Suprapubic skin (tissue), 4 donors: ENCODE results near the gene BCL11A. TPM values are rescaled to one million over a fixed set of nuclear protein-coding genes. Genes with fewer than 3 reads are reported as not detected.

Experiments used
- DNase-seq, 2 donors: peaks; one replicate each; pipeline ENCODE4 v3.0.0-alpha.2; 2019; ENCODE audit warnings: low spot score in 2 of 2
- H3K27ac ChIP-seq: fragments of 200-600 bp; sonication (generic); one replicate; pipeline ENCODE4 v1.5.1; 2019
- H3K27me3 ChIP-seq: fragments of 200-600 bp; sonication (generic); one replicate; pipeline ENCODE4 v1.5.1; 2019
- H3K36me3 ChIP-seq: fragments of 200-600 bp; sonication (generic); one replicate; pipeline ENCODE4 v1.5.1; 2019
- H3K4me1 ChIP-seq: fragments of 200-600 bp; sonication (generic); one replicate; pipeline ENCODE4 v1.5.1; 2019
- H3K4me3 ChIP-seq: fragments of 200-600 bp; sonication (generic); one replicate; pipeline ENCODE4 v1.5.1; 2019; ENCODE audit warnings: mild to moderate bottlenecking
- H3K9me3 ChIP-seq: fragments of 200-600 bp; sonication (generic); one replicate; pipeline ENCODE4 v1.5.1; 2019
- EP300 ChIP-seq: sonication (generic); formaldehyde crosslinking; IDR thresholded peaks from one replicate; pipeline ENCODE4 v1.6.1; 2017; ENCODE audit warnings: antibody characterized with exemption
- POLR2A ChIP-seq, 2 donors: fragments of 450-650 bp; IDR thresholded peaks; one replicate each; pipeline ENCODE4 v1.6.1; 2017; ENCODE audit warnings: antibody characterized with exemption in 2 of 2, mild to moderate bottlenecking in 2 of 2, moderate library complexity in 2 of 2
- POLR2AphosphoS5 ChIP-seq, 3 donors: sonication (generic); formaldehyde crosslinking; IDR thresholded peaks; one replicate each; pipeline ENCODE4 v1.6.1; 2017; ENCODE audit warnings: antibody characterized with exemption in 3 of 3
- WGBS: methylation state at CpG from one replicate; pipeline ENCODE4 v1.1.5; 2018; 5-methylcytosine and 5-hydroxymethylcytosine counted together
- total RNA-seq, 4 donors: library from RNA; depleted of rRNA; stranded (reverse); fragments of >200 nt; gene quantifications; one replicate each; pipeline ENCODE4 v1.1.0, GENCODE V29; 2016
- TF ChIP-seq, protein P1 (sequence below), 2 donors: fragments of 200-600 bp in 1 of 2; fragments of 450-650 bp in 1 of 2; sonication (generic) in 1 of 2; IDR thresholded peaks; one replicate each; pipeline ENCODE4 v1.5.1; 2016 to 2019; ENCODE audit warnings: antibody characterized with exemption in 2 of 2, mild to moderate bottlenecking in 1 of 2, moderate library complexity in 1 of 2

BCL11A gene
- total RNA-seq, 4 donors from 2014 or later, result 67.1 to 222 (median 113) TPM

GRCh38 chr2:60596411-60596810, 43.0 kb upstream of the BCL11A start:
- H3K27ac ChIP-seq, result no peak overlapping the region
- H3K36me3 ChIP-seq, result no peaks in the 10 kb centered on the region
- 96% methylated on average over 2 of the region's 2 CpGs for WGBS
- no peak for DNase-seq
- no peaks in the 10 kb centered on the region for H3K4me1 ChIP-seq
- no peak overlapping the region for H3K4me3 ChIP-seq
- H3K9me3 ChIP-seq, result peaks cover 3% of the 10 kb centered on the region
- H3K27me3 ChIP-seq, result no peaks in the 10 kb centered on the region
- no peak for TF ChIP-seq POLR2AphosphoS5 (IDR thresholded peaks at IDR 0.05)
- no peak for TF ChIP-seq EP300
- TF ChIP-seq, protein P1, sequence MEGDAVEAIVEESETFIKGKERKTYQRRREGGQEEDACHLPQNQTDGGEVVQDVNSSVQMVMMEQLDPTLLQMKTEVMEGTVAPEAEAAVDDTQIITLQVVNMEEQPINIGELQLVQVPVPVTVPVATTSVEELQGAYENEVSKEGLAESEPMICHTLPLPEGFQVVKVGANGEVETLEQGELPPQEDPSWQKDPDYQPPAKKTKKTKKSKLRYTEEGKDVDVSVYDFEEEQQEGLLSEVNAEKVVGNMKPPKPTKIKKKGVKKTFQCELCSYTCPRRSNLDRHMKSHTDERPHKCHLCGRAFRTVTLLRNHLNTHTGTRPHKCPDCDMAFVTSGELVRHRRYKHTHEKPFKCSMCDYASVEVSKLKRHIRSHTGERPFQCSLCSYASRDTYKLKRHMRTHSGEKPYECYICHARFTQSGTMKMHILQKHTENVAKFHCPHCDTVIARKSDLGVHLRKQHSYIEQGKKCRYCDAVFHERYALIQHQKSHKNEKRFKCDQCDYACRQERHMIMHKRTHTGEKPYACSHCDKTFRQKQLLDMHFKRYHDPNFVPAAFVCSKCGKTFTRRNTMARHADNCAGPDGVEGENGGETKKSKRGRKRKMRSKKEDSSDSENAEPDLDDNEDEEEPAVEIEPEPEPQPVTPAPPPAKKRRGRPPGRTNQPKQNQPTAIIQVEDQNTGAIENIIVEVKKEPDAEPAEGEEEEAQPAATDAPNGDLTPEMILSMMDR (IDR thresholded peaks at IDR 0.05), result no peak
- no peak for TF ChIP-seq POLR2A (IDR thresholded peaks at IDR 0.05)

DNA sequence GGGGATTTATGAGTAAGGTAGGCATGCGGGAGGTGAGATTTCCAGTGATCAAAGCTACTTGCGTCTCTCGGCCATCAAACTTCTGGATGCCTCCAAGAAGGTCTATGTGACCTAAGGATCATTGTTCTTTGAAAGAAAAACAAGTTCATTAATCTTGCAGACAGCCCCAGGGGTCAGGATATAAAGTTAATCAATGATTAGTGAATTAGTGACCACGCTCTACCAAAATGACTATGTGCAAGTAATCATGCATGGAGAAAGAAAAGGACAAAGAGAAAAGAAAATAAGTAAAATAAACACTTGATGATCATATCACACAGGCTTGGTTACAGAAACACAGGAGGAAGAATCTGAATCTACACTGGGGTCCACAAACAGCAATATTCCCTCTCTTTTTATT, 42.5 kb upstream of the BCL11A start:
- no peaks in the 10 kb centered on the region for H3K36me3 ChIP-seq
- no peak overlapping the region for H3K27ac ChIP-seq
- H3K4me1 ChIP-seq, result no peaks in the 10 kb centered on the region
- no peak for DNase-seq
- TF ChIP-seq, protein P1 (IDR thresholded peaks at IDR 0.05), result no peak
- TF ChIP-seq EP300, result no peak
- no peak for TF ChIP-seq POLR2AphosphoS5 (IDR thresholded peaks at IDR 0.05)
- no peak for TF ChIP-seq POLR2A (IDR thresholded peaks at IDR 0.05)
- no peak overlapping the region for H3K4me3 ChIP-seq
- WGBS, result 86% methylated on average over 4 of the region's 4 CpGs
- H3K9me3 ChIP-seq, result peaks cover 3% of the 10 kb centered on the region
- no peaks in the 10 kb centered on the region for H3K27me3 ChIP-seq

DNA sequence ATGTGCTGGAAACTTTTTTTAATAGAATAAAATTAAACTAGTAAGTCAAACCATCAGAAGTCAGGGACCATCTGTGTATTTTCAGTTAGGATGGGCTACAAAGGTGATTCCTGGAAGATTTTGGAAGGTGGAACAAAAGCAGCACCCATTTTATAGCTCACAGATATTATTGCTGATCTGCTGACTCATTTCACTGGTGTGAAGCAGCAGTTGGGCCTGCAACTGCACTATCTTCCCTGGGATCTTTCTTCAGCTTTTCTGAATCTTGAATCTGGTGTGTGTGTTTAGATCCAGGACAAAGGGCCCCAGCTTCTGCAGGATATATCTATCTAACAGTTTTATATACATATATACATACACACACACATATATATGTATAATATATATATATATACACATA, 35.6 kb upstream of the BCL11A start:
- Histone ChIP-seq H3K27ac (no peak overlapping the region), H3K4me1 (no peaks in the 10 kb centered on the region), H3K4me3 (no peak overlapping the region), H3K9me3 (peaks cover 3% of the 10 kb centered on the region), H3K27me3 (peaks cover 4% of the 10 kb centered on the region), H3K36me3 (no peaks in the 10 kb centered on the region)
- no peak for TF ChIP-seq POLR2AphosphoS5 (IDR thresholded peaks at IDR 0.05)
- no peak for DNase-seq

DNA sequence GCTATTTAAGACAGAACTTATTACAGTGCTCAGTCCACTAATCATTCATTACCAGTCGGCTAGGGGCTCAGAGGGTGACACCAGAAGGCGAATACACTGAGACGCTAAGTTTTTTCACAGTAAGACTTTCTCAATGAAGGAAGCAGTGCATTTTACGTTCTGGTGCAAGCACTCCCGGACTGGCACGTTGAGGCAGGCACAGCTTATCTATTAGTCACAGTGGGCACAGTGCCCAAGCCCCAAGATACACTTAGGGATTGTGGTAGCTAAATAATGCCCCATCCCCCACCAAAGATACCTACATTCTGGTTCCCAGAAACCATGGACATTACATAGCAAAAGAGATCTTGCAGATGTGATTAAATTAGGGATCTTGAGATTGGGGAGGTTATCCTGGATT, 32.6 kb upstream of the BCL11A start:
- TF ChIP-seq, protein P1 (IDR thresholded peaks at IDR 0.05), result no peak
- TF ChIP-seq POLR2A (IDR thresholded peaks at IDR 0.05) (no peak), EP300 (no peak), POLR2AphosphoS5 (IDR thresholded peaks at IDR 0.05) (no peak)
- H3K27me3 ChIP-seq, result peaks cover 14% of the 10 kb centered on the region
- DNase-seq, result no peak
- peaks cover 9% of the 10 kb centered on the region for H3K4me1 ChIP-seq
- H3K9me3 ChIP-seq, result no peaks in the 10 kb centered on the region
- H3K27ac ChIP-seq, result no peak overlapping the region
- no peak overlapping the region for H3K4me3 ChIP-seq
- no peaks in the 10 kb centered on the region for H3K36me3 ChIP-seq
- WGBS, result 62% methylated on average over 6 of the region's 6 CpGs

DNA sequence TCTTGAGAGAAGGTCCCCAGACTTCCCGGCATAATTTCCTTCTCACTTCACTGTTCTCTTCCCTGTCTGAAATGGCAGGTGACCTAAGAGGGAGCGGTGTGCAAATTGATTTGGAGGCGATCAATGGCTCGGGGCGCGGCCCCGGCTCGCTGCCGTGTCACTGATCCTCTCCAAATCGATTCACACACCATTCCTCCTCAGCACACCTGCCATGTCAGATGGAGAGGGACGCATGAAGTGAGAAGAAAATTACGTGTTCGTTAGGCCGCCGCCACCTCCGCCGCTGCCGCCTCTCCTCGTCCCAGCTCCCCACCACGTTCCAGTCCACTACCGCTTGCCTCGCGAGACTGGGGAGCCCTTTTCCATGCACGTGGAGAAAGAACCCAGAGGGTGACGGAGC, 31.8 kb upstream of the BCL11A start:
- peaks cover 9% of the 10 kb centered on the region for H3K4me1 ChIP-seq
- no peaks in the 10 kb centered on the region for H3K9me3 ChIP-seq
- H3K27ac ChIP-seq, result no peak overlapping the region
- 95% methylated on average over 25 of the region's 25 CpGs for WGBS
- H3K27me3 ChIP-seq, result peaks cover 14% of the 10 kb centered on the region
- TF ChIP-seq POLR2A (IDR thresholded peaks at IDR 0.05) (no peak), POLR2AphosphoS5 (IDR thresholded peaks at IDR 0.05) (no peak), EP300 (no peak)
- TF ChIP-seq, protein P1 (IDR thresholded peaks at IDR 0.05), result no peak
- no peak for DNase-seq
- H3K36me3 ChIP-seq, result no peaks in the 10 kb centered on the region
- H3K4me3 ChIP-seq, result no peak overlapping the region

GRCh38 chr2:60583604-60584003, 30.1 kb upstream of the BCL11A start:
- no peak for TF ChIP-seq POLR2A (IDR thresholded peaks at IDR 0.05)
- TF ChIP-seq, protein P1 (IDR thresholded peaks at IDR 0.05), result no peak
- TF ChIP-seq POLR2AphosphoS5 (IDR thresholded peaks at IDR 0.05), result no peak
- TF ChIP-seq EP300, result no peak
- peaks cover 9% of the 10 kb centered on the region for H3K4me1 ChIP-seq
- H3K9me3 ChIP-seq, result no peaks in the 10 kb centered on the region
- no peak overlapping the region for H3K27ac ChIP-seq
- H3K36me3 ChIP-seq, result no peaks in the 10 kb centered on the region
- no peak overlapping the region for H3K4me3 ChIP-seq
- 71% methylated on average over 5 of the region's 5 CpGs for WGBS
- H3K27me3 ChIP-seq, result peaks cover 14% of the 10 kb centered on the region
- DNase-seq, result no peak
